ENCODE measurements around the gene CLEC5A.

- TF ChIP-seq CTCF (IDR thresholded peaks at IDR 0.05; ENCODE audit: low read depth, low read length, poor library complexity, severe bottlenecking): no peak
- TF ChIP-seq EZH2phosphoT487 (IDR thresholded peaks at IDR 0.05; ENCODE audit: borderline replicate concordance, low read length): no peak
Measured at GRCh38 chr7:141943846-141944245, 2.9 kb downstream of the CLEC5A start.

Measured in DOHH2 (cell line).